CD14-positive monocyte (primary cell): ENCODE data around the gene SPRR2A. TPM values are rescaled to one million over a fixed set of nuclear protein-coding genes. Genes with fewer than 3 reads are reported as not detected.

ENCODE experiments used
- DNase-seq, 3 donors: peaks; one replicate each; pipeline ENCODE4 v3.0.0-alpha.2; 2011 to 2022
- H2AFZ ChIP-seq: 2 replicates; pipeline ENCODE4 v1.6.0; 2012; ENCODE audit warnings: mild to moderate bottlenecking, low read depth, low read length, inconsistent platforms; ENCODE audit not compliant: insufficient read depth, poor library complexity, severe bottlenecking
- H3K27ac ChIP-seq, 2 donors: 1 replicate in 1 of 2; 2 replicates in 1 of 2; pipeline ENCODE4 v1.5.1; 2012 to 2013; ENCODE audit warnings: low read length in 2 of 2, control low read depth in 1 of 2, inconsistent platforms in 1 of 2, low read depth in 1 of 2, mild to moderate bottlenecking in 1 of 2
- H3K27me3 ChIP-seq, 2 donors: one replicate each; pipeline versions ENCODE4 v1.6.0 to v1.6.1; 2011 to 2013; ENCODE audit warnings: low read length in 2 of 2; ENCODE audit not compliant: control insufficient read depth in 2 of 2, insufficient read depth in 2 of 2
- H3K36me3 ChIP-seq, 2 donors: replicated peaks in 1 of 2; 1 replicate in 1 of 2; 2 replicates in 1 of 2; pipeline versions ENCODE4 v1.5.1 to v1.6.1; 2012 to 2013; ENCODE audit warnings: low read length in 2 of 2, control low read depth in 1 of 2, inconsistent platforms in 1 of 2, mild to moderate bottlenecking in 1 of 2; ENCODE audit not compliant: insufficient read depth in 2 of 2, control insufficient read depth in 1 of 2
- H3K4me1 ChIP-seq, 2 donors: 1 replicate in 1 of 2; 2 replicates in 1 of 2; pipeline versions ENCODE4 v1.5.1 to v1.6.1; 2012 to 2013; ENCODE audit warnings: low read length in 2 of 2, control low read depth in 1 of 2, inconsistent platforms in 1 of 2, mild to moderate bottlenecking in 1 of 2, moderate library complexity in 1 of 2; ENCODE audit not compliant: insufficient read depth in 2 of 2, control insufficient read depth in 1 of 2
- H3K4me2 ChIP-seq: replicated peaks from 2 replicates; pipeline ENCODE3; 2012; ENCODE audit warnings: low read length, moderate library complexity, mild to moderate bottlenecking; ENCODE audit not compliant: poor library complexity, severe bottlenecking; ENCODE audit errors: extremely low read depth
- H3K4me3 ChIP-seq, 3 experiments: fragments of 200-600 bp in 1 of 3; sonication (generic) in 1 of 3; replicated peaks in 1 of 3; 1 replicate in 2 of 3; 2 replicates in 1 of 3; pipeline ENCODE4 v1.5.1; 2011 to 2013; ENCODE audit warnings: low read length in 3 of 3, mild to moderate bottlenecking in 3 of 3, control low read depth in 2 of 3, low read depth in 2 of 3, inconsistent platforms in 1 of 3, moderate library complexity in 1 of 3
- H3K79me2 ChIP-seq: 2 replicates; pipeline ENCODE4 v1.6.0; 2012; ENCODE audit warnings: mild to moderate bottlenecking, control low read depth, inconsistent platforms, low read length, moderate library complexity; ENCODE audit not compliant: insufficient read depth
- H3K9ac ChIP-seq: 2 replicates; pipeline ENCODE4 v1.6.0; 2017; ENCODE audit warnings: low read length, mild to moderate bottlenecking; ENCODE audit not compliant: insufficient read depth, poor library complexity, severe bottlenecking
- H3K9me3 ChIP-seq, 2 donors: replicated peaks in 1 of 2; 1 replicate in 1 of 2; 2 replicates in 1 of 2; pipeline versions ENCODE4 v1.5.1 to v1.6.1; 2012 to 2013; ENCODE audit warnings: low read length in 2 of 2, control low read depth in 1 of 2; ENCODE audit not compliant: control insufficient read depth in 1 of 2, insufficient read depth in 1 of 2
- H4K20me1 ChIP-seq: 2 replicates; pipeline ENCODE4 v1.6.0; 2012; ENCODE audit warnings: mild to moderate bottlenecking, low read length, control low read depth, moderate library complexity; ENCODE audit not compliant: insufficient read depth
- H3K27ac Mint-ChIP-seq, 7 donors: one replicate each; pipeline ENCODE4 v1.8.0; 2020; ENCODE audit warnings: mild to moderate bottlenecking in 7 of 7, mixed read lengths in 7 of 7, moderate library complexity in 6 of 7, inconsistent platforms in 2 of 7
- H3K27me3 Mint-ChIP-seq, 3 donors: one replicate each; pipeline ENCODE4 v1.8.0; 2021 to 2022; ENCODE audit warnings: low read depth in 3 of 3, mild to moderate bottlenecking in 3 of 3, mixed read lengths in 3 of 3, moderate library complexity in 3 of 3, inconsistent platforms in 1 of 3
- H3K36me3 Mint-ChIP-seq, 2 donors: one replicate each; pipeline ENCODE4 v1.8.0; 2020; ENCODE audit warnings: mixed read lengths in 2 of 2, inconsistent platforms in 1 of 2, mild to moderate bottlenecking in 1 of 2
- H3K4me1 Mint-ChIP-seq: one replicate; pipeline ENCODE4 v1.8.0; 2020; ENCODE audit warnings: mild to moderate bottlenecking, mixed read lengths
- H3K4me3 Mint-ChIP-seq, 2 donors: one replicate each; pipeline ENCODE4 v1.8.0; 2020; ENCODE audit warnings: mild to moderate bottlenecking in 2 of 2, mixed read lengths in 2 of 2, moderate library complexity in 1 of 2
- H3K9me3 Mint-ChIP-seq, 7 donors: one replicate each; pipeline ENCODE4 v1.8.0; 2020 to 2022; ENCODE audit warnings: mixed read lengths in 7 of 7, mild to moderate bottlenecking in 6 of 7, moderate library complexity in 6 of 7, inconsistent platforms in 2 of 7
- WGBS: methylation state at CpG from one replicate; pipeline ENCODE4 v1.1.5; 2013; ENCODE audit warnings: missing lambda C conversion rate; ENCODE audit not compliant: insufficient coverage; 5-methylcytosine and 5-hydroxymethylcytosine counted together
- intact Hi-C, 2 donors: fragments of 100-400 bp; cut with micrococcal nuclease; formaldehyde crosslinking; loops; one replicate each; pipeline versions ENCODE4 v1.15.0 to v1.15.1; 2023
- polyA plus RNA-seq, 3 donors: library from polyadenylated mRNA; depleted of rRNA in 1 of 3; unstranded in 2 of 3; stranded (reverse) in 1 of 3; fragments of 300-500 nt in 2 of 3; fragments of >200 nt in 1 of 3; fragmentation: Illumina TruSeq in 2 of 3; gene quantifications; 1 replicate in 2 of 3; 2 replicates in 1 of 3; pipeline ENCODE4 v1.2.3, GENCODE V29; 2012 to 2021
- TF ChIP-seq, protein P1 (sequence below): fragments of 200-600 bp; IDR thresholded peaks from one replicate; pipeline ENCODE4 v1.8.0; 2022; ENCODE audit warnings: antibody characterized with exemption, mild to moderate bottlenecking

The SPRR2A gene
- polyA plus RNA-seq, 3 donors, result not detected

DNA sequence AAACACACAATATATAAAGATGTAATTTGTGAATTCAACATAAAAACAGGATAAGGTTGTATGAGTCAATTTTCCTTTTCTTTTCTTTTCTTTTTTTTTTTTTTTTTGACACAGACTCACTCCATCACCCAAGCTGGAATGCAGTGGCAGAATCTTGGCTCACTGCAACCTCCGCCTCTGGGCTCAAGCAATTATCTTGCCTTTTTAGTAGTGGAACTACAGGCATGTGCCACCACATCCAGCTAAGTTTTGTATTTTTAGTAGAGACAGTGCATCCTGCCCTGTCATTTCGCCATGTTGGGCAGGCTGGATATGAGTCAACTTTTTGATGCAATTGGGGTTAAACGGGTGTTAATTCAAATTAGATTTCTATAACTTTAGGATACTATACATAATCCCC, 24.4 kb upstream of the SPRR2A start:
- H3K4me3 Mint-ChIP-seq, result no peak overlapping the region
- no peak overlapping the region for H3K9ac ChIP-seq
- intact Hi-C loops, result no loop called here
- no peaks in the 10 kb centered on the region for H3K4me1 Mint-ChIP-seq
- no peak overlapping the region for H2AFZ ChIP-seq
- H3K4me1 ChIP-seq, result no peaks in the 10 kb centered on the region
- H3K4me3 ChIP-seq, result no peak overlapping the region
- H3K27me3 Mint-ChIP-seq, result peaks cover 0 to 6% (median 3%) of the 10 kb centered on the region in 3 donors
- H3K27ac ChIP-seq, result no peak overlapping the region
- WGBS, result 100% methylated on average over 1 of the region's 3 CpGs
- peaks cover 0 to 14% (median 8%) of the 10 kb centered on the region in 7 donors for H3K9me3 Mint-ChIP-seq
- no peaks in the 10 kb centered on the region for H4K20me1 ChIP-seq
- H3K79me2 ChIP-seq, result no peaks in the 10 kb centered on the region
- no peak overlapping the region for H3K27ac Mint-ChIP-seq
- H3K9me3 ChIP-seq, result no peaks in the 10 kb centered on the region
- no peaks in the 10 kb centered on the region for H3K36me3 Mint-ChIP-seq
- no peaks in the 10 kb centered on the region for H3K36me3 ChIP-seq
- DNase-seq, result no peak
- no peak overlapping the region for H3K4me2 ChIP-seq
- TF ChIP-seq, protein P1, sequence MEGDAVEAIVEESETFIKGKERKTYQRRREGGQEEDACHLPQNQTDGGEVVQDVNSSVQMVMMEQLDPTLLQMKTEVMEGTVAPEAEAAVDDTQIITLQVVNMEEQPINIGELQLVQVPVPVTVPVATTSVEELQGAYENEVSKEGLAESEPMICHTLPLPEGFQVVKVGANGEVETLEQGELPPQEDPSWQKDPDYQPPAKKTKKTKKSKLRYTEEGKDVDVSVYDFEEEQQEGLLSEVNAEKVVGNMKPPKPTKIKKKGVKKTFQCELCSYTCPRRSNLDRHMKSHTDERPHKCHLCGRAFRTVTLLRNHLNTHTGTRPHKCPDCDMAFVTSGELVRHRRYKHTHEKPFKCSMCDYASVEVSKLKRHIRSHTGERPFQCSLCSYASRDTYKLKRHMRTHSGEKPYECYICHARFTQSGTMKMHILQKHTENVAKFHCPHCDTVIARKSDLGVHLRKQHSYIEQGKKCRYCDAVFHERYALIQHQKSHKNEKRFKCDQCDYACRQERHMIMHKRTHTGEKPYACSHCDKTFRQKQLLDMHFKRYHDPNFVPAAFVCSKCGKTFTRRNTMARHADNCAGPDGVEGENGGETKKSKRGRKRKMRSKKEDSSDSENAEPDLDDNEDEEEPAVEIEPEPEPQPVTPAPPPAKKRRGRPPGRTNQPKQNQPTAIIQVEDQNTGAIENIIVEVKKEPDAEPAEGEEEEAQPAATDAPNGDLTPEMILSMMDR, result no peak
- H3K27me3 ChIP-seq, result no peaks in the 10 kb centered on the region

DNA sequence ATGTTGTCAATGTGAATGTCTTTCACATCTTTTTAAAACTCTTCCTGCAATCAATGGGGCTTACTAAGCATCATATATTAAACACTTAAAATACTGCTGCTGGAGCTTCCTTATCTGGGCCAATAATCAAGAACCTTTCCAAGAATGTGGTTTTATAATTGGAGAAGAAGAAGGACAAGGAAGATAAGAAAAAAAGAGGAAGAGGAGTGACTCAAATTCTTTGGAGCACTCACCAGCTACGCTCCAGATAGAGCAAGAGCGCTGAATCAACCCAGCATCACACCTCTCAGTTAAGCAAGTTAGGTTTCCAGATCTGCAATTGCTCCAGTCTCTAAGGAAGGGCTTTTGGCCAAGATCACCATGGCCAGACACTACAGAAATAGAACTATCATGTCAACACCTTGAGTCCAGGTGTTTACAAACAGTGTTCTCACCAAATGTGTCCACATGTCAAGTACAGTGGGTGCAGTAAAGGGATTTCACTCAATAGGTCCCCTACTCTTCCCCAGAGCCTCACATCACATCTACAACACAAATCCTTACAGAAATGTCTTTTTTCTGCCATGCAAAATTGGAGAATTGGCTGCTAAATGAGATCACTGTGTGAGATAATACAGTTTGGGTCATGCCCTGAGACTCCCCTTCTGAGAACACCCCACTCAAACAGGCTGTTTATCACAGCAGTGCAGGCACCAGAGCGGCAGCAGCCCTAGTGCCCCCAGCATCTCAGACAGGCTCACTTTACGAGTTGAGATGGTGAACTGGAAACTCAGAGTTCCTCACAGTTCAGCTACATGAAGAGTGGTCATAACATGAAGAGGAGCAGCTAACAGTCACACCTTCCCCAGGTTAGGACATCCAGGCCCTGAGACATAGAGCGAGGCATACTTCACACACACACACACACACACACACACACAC, 15.8 kb upstream of the SPRR2A start:
- TF ChIP-seq, protein P1, result no peak
- H3K4me3 Mint-ChIP-seq, result no peak overlapping the region
- Histone ChIP-seq H3K27ac (no peak overlapping the region), H3K4me1 (no peaks in the 10 kb centered on the region), H3K27me3 (no peaks in the 10 kb centered on the region), H3K4me3 (no peak overlapping the region), H3K36me3 (no peaks in the 10 kb centered on the region), H4K20me1 (no peaks in the 10 kb centered on the region), H2AFZ (no peak overlapping the region), H3K4me2 (no peak overlapping the region), H3K9me3 (no peaks in the 10 kb centered on the region), H3K9ac (no peak overlapping the region), H3K79me2 (no peaks in the 10 kb centered on the region)
- H3K9me3 Mint-ChIP-seq, result no peaks in the 10 kb centered on the region
- peak overlapping the region in 1 of 7 donors; percentile 43 for H3K27ac Mint-ChIP-seq
- H3K4me1 Mint-ChIP-seq, result no peaks in the 10 kb centered on the region
- WGBS, result no CpG with 5 or more reads among the region's 5 CpGs
- H3K27me3 Mint-ChIP-seq, result peaks cover under 1 to 7% (median 3%) of the 10 kb centered on the region in 3 donors
- intact Hi-C loops, result no loop called here
- no peak for DNase-seq
- no peaks in the 10 kb centered on the region for H3K36me3 Mint-ChIP-seq
